Brain microvascular endothelial cell (primary cell): ENCODE results near the gene NEXMIF.

Experiments
- DNase-seq: peaks from one replicate; pipeline ENCODE4 v3.0.0-alpha.2; 2020
- H3K27ac ChIP-seq: fragments of 250-450 bp; sonication (Bioruptor Pico); 2 replicates; pipeline ENCODE4 v1.5.1; 2020; ENCODE audit warnings: mild to moderate bottlenecking, moderate library complexity
- H3K27me3 ChIP-seq: fragments of 250-450 bp; sonication (Bioruptor Pico); replicated peaks from 2 replicates; pipeline ENCODE4 v1.5.1; 2020; ENCODE audit warnings: mild to moderate bottlenecking
- H3K36me3 ChIP-seq: fragments of 250-450 bp; sonication (Bioruptor Pico); replicated peaks from 2 replicates; pipeline ENCODE4 v1.5.1; 2020; ENCODE audit warnings: mild to moderate bottlenecking
- H3K4me3 ChIP-seq: 2 replicates; pipeline ENCODE4 v1.5.1; 2011; ENCODE audit warnings: low read depth, mild to moderate bottlenecking, control low read depth, low read length, moderate library complexity
- CTCF ChIP-seq: IDR thresholded peaks from 2 replicates; pipeline ENCODE4 v1.5.1; 2011; ENCODE audit warnings: low read depth, mild to moderate bottlenecking, moderate library complexity, low read length, control low read depth, inconsistent platforms; ENCODE audit errors: missing control alignments
- in situ Hi-C: cut with HindIII; loops from 2 replicates; pipeline ENCODE4 v1.10.0; 2017; ENCODE audit warnings: low sequenced_read_pairs, low pct_ligation_motif_present

Gene NEXMIF

GRCh38 chrX:74923942-74924448 lies 1.3 kb downstream of the NEXMIF start:
- TF ChIP-seq CTCF, result no peak
- Histone ChIP-seq H3K4me3 (no peak overlapping the region), H3K27ac (no peak overlapping the region), H3K36me3 (no peaks in the 10 kb centered on the region), H3K27me3 (peaks cover 11% of the 10 kb centered on the region)
- no peak for DNase-seq
- in situ Hi-C loops, result no loop called here

- no peak overlapping the region for H3K4me3 ChIP-seq
- no peak overlapping the region for H3K27ac ChIP-seq
Measured at GRCh38 chrX:74922922-74923543, 2.2 kb downstream of the NEXMIF start.

GRCh38 chrX:74911494-74911893 lies 13.8 kb downstream of the NEXMIF start:
- in situ Hi-C loops, result no loop called here
- Histone ChIP-seq H3K27ac (no peak overlapping the region), H3K27me3 (no peaks in the 10 kb centered on the region), H3K36me3 (no peaks in the 10 kb centered on the region), H3K4me3 (no peak overlapping the region)
- no peak for TF ChIP-seq CTCF
- DNase-seq, result no peak

More at GRCh38 chrX:74922922-74923543, 2.2 kb downstream of the NEXMIF start:
- in situ Hi-C loops, result no loop called here
- TF ChIP-seq CTCF, result no peak
- DNase-seq, result no peak
- no peaks in the 10 kb centered on the region for H3K36me3 ChIP-seq
- peaks cover 11% of the 10 kb centered on the region for H3K27me3 ChIP-seq

- no peak for TF ChIP-seq CTCF
- H3K36me3 ChIP-seq, result no peaks in the 10 kb centered on the region
- in situ Hi-C loops, result no loop called here
- no peak overlapping the region for H3K27ac ChIP-seq
- DNase-seq, result no peak
- no peak overlapping the region for H3K4me3 ChIP-seq
- no peaks in the 10 kb centered on the region for H3K27me3 ChIP-seq
Measured at GRCh38 chrX:74906417-74906816, 18.8 kb downstream of the NEXMIF start.

- no peaks in the 10 kb centered on the region for H3K27me3 ChIP-seq
- in situ Hi-C loops, result no loop called here
- no peak overlapping the region for H3K4me3 ChIP-seq
- H3K36me3 ChIP-seq, result no peaks in the 10 kb centered on the region
- no peak overlapping the region for H3K27ac ChIP-seq
- DNase-seq, result no peak
- no peak for TF ChIP-seq CTCF
Measured at GRCh38 chrX:74902806-74903205, 22.4 kb downstream of the NEXMIF start.

- Histone ChIP-seq H3K36me3 (no peaks in the 10 kb centered on the region), H3K4me3 (no peak overlapping the region), H3K27ac (no peak overlapping the region), H3K27me3 (no peaks in the 10 kb centered on the region)
- DNase-seq, result no peak
- in situ Hi-C loops, result no loop called here
- TF ChIP-seq CTCF, result no peak
Measured at GRCh38 chrX:74892561-74892960, 32.7 kb downstream of the NEXMIF start.
